GM23338 (cell line): Measurements from ENCODE around the gene EGFR. TPM values are rescaled to one million over a fixed set of nuclear protein-coding genes. Genes with fewer than 3 reads are reported as not detected.

Experiments
- POLR2AphosphoS5 ChIP-seq: IDR thresholded peaks from 2 replicates; pipeline ENCODE4 v1.6.1; 2016; ENCODE audit warnings: antibody characterized with exemption, low read depth
- REST ChIP-seq: IDR thresholded peaks from one replicate; pipeline ENCODE4 v1.6.1; 2018; ENCODE audit warnings: antibody characterized with exemption; ENCODE audit not compliant: unreplicated experiment
- STAT1 ChIP-seq: IDR thresholded peaks from one replicate; pipeline ENCODE4 v1.6.1; 2016; ENCODE audit warnings: antibody characterized with exemption; ENCODE audit not compliant: unreplicated experiment
- ZNF462 ChIP-seq: fragments of 250-450 bp; sonication (Bioruptor Pico); IDR thresholded peaks from 2 replicates; pipeline ENCODE4 v1.5.0; 2020; ENCODE audit warnings: mild to moderate bottlenecking, moderate library complexity
- polyA plus RNA-seq: library from polyadenylated mRNA; unstranded; fragments of >200 nt; fragmentation: Nextera tagmentation; extraction: Ambion mirVana; gene quantifications from 2 replicates; pipeline ENCODE4 v1.2.1, GENCODE V29; 2016
- total RNA-seq: library from RNA; depleted of rRNA; stranded (reverse); fragments of >200 nt; shearing (Covaris generic); gene quantifications from 2 replicates; pipeline ENCODE4 v1.2.3, GENCODE V29; 2014
- TF ChIP-seq, protein P1 (sequence below): IDR thresholded peaks from 2 replicates; pipeline ENCODE4 v1.6.1; 2016; ENCODE audit warnings: antibody characterized with exemption

The EGFR gene
- total and polyA plus RNA-seq, 2 experiments from 2014 or later: 1.5 to 4.5 TPM

- TF ChIP-seq ZNF462 (no peak), POLR2AphosphoS5 (no peak), REST (no peak), STAT1 (no peak)
- TF ChIP-seq, protein P1, sequence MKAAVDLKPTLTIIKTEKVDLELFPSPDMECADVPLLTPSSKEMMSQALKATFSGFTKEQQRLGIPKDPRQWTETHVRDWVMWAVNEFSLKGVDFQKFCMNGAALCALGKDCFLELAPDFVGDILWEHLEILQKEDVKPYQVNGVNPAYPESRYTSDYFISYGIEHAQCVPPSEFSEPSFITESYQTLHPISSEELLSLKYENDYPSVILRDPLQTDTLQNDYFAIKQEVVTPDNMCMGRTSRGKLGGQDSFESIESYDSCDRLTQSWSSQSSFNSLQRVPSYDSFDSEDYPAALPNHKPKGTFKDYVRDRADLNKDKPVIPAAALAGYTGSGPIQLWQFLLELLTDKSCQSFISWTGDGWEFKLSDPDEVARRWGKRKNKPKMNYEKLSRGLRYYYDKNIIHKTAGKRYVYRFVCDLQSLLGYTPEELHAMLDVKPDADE: no peak
These were observed 22.4 kb upstream of the EGFR start (continued) for GRCh38 chr7:54996391-54996790.
